GM19467 (cell line): Measurements from ENCODE around the gene SNX30.
A peak's percentile ranks its signal among the peaks of the same experiment; 100 is the strongest.

Source experiments
- ATAC-seq: cut with Tn5 transposase; IDR thresholded peaks from one replicate; pipeline ENCODE4 v1.9.1; 2021; ENCODE audit warnings: mild to moderate bottlenecking, moderate library complexity; ENCODE audit not compliant: unreplicated experiment

Gene SNX30

DNA sequence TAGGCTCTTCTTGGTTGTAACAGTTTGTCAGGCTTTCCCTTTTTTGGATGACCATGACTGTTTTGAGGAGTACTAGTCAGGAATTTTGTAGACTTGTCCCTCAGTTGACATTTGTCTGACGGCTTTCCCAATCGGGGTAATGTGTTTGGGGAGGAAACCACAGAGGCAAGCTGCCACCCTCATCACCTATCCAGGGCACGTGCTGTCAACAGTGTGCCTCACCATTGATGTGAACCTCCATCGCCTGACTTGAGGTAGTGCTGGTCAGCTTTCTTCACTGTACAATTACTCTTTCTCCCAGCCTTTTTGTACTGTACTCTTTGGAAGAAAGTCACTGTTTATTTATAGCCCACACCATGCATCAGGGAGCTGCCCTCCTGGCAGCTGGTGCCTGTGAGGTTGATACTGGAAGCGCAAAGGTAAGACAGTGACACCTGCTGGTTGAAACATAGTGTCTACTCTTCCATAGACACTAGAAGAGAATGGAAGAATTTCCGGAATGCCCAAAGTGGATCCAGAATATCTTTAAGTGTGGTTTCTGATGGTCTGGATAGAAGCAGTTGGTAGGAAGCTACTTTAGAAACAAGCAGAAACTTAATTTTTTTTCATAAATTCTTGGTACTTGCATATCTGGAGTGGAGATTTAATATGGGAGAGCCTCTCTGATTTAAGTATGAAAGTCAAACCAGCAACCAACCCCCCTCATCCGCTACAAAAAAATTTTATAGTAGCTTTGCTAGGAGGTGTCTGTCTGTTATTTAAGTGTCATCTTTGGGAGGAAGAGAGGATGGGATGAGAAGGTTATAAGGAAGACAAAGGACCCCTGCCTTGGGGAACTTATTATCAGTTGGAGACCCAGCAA lies 69.3 kb downstream of the SNX30 start:
- peak; percentile 55 for ATAC-seq

DNA sequence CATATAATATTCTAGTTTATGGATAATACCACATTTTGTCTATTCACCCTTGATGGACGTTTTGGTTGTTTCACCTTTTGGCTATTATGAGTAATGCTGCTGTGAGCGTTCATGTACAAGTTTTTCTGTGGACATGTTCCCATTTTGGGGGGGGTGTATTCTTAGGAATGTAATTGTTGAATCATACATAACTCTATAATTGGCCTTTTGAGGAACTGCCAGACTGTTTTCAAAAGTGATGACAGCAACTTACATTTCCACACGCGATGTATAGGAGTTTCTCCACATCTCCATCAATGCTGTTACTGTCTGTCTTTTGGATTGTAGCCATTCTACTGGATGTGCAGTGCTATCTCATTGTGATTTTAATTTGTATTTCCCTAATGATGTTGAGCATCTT lies 70.3 kb downstream of the SNX30 start:
- ATAC-seq, result no peak

DNA sequence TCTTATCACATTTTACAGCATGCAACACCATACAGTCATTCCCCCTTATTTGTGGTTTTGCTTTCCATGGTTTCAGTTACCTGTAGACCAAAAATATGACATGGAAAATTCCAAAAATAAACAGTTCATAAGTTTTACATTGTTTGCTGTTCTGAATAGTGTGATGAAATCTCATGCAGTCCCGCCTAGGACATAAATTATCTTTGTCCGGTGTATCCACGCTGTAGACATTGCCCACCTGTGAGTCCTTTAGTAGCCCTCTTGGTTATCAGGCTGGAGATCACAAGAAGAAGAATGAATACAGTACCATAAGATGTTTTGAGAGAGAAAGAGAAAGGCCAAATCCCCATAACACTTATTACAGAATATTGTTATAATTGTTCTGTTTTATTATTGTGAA lies 72.1 kb downstream of the SNX30 start:
- no peak for ATAC-seq

DNA sequence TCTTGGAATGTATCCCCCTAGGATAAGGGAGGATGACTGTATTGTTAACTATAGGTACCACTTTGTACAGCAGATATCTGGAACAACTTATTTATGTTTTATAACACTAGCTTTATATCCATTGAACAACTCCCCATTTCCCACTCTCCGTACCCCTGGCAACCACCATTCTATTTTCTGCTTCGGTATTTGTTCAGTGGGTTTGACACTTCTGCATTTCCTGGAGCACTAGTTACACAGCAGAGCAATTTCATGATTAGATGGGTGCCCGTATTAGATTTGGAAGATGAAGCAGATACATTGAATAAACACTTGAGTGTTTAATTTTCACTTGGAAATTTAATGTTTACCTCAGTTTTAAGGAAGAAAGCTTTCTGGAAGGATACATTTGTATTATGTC lies 72.7 kb downstream of the SNX30 start:
- no peak for ATAC-seq

DNA sequence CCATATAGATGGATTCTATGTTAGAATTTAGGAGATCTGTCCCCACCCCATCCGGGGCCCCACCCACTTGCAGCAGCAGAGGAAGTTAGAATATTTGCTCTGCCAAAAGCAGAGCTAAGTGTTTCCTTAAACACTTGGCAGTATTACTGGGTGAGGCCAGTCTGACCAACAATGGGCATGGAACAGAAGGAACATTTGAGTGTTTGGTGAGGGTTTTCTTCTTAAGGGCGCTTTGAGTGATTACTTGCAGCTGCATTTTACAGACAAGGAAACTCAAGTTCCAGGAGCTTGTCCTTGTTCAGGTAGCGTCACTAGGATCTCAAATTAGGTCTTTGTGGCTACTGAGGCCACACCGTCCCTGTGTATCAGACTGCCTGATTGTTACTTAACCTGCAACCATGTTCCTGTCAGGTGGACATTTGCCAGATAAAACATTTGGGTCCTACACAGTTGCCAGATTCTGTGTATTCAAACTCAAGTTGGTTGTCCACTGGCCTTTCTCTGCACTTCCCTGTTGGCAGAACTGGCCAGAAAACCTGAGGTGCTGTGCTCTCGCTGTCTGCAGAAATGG lies 80.8 kb downstream of the SNX30 start:
- no peak for ATAC-seq

DNA sequence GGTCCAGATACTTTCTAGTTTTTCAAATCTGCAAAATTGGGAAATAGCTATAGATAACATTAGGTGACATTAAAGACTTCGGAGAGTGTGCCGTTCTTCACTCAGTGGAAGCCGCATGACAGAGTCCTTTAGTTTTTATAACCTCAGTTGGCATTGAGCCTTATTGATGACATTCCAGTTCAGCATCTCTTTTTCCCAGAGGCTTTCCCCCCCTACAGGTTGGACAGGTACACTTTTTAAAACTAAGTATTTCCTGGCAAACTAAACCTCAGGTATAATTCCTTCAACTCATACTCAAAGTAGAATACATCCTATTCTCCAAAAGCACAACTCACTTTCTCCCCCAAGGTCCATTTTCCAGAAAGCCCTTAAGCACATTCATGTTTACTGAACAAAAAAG lies 81.4 kb downstream of the SNX30 start:
- ATAC-seq, result no peak

DNA sequence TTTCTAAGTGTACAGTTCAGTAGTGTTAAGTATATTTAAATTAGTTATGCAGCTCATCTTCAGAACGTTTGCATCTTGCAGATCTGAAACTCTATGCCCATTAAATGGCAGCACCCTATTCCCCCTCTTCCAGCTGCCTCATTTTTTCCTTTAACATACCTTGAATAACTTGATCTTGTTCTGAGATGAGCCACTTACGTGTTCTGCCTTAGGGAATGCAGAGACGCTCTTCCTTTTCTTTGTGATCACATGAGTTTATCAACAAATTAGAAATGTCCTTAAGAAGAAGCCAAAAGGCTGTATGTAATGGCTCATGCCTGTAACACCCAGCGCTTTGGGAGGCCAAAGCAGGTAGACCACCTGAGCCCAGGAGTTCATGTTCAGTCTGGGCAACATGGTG lies 82.5 kb downstream of the SNX30 start:
- no peak for ATAC-seq

DNA sequence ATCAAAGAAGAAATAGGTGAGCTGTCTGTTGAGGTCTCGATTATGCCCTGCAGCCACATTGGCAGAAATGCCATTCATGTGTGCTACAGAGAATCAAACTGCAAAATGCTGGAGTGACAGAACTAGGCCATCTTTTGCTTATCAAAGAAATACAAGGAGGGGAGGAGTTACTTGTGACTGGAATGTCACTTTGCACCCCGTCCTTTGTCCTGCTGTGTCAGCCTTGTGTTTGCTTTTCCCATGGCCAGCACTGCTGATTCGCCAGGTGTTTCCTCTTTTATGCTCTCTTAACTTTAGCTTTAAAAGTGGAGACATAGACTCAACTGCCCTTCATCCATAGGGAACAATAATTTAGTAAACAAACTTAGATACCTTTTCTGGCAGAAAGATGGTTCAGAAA lies 85.8 kb downstream of the SNX30 start:
- ATAC-seq, result no peak

DNA sequence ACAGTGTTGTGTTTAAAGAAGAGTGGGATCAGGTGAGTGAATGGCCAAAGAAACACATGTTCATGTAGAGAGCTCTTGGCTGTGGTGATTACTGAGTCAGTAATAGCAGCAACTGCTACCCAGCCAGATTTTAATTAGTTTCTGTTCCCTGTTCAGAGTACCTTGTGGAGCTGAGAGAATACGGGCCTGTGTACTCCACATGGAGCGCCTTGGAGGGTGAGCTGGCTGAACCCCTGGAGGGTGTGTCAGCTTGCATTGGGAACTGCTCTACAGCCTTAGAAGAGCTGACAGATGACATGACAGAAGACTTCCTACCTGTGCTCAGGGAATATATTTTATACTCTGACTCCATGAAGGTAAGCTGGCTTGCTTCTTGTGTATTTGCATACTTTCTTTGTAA lies 87.8 kb downstream of the SNX30 start:
- no peak for ATAC-seq

DNA sequence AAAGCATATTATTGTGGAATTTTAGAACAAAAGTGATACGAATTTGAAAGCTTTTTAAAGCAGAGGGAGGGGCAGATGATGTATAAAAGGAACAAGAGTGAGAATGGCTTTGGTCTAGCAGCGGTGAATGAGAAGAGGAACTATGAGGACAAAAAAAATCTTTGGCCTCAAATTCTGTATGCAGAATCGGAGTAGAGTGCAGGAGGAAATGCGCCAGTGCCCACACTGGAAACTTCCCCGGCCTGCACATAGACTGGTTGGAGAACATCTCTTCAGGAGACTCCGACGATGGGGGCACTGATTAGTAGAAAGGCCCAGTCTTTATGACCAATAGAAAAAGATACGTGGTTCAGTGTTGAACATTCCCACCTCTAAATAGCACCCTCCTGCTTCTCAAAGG lies 88.8 kb downstream of the SNX30 start:
- no peak for ATAC-seq

DNA sequence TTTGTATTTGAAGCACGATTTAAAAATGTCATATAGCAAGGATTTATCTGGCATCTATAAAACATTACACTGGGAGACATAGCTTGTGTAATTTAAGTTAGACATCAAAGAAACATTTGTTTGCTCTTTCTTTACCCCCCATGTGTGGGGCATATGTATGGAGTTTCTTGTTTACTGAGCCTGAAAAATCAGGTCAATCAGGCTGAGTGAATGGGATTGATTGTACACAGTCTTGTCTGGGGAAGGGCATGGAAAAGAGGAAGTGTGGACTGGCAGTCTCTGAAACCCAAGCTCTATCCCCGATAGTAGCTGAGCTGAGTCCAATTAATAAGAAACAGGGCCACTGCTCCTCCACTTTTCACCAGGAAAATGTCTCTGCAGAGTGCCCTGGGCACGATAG lies 90.7 kb downstream of the SNX30 start:
- ATAC-seq, result no peak

DNA sequence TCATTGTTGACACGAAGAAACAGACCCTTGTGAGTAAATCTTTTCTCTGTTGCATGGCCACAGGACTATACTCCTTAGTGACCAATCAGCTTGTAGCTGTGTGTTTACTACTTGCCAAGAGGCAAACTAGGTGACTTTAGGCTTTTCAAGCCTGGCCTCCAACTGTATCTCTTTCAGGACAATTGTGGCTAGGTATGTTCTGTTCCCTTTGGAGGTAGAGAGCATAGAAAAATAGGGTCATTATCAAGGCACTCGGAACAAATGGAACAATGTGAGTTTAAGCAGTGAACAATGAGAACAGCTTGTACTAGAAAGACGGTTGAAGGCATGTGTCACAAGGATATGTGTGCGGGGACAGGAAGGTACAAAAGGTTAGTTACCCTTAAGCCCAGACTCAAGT lies 92.0 kb downstream of the SNX30 start:
- no peak for ATAC-seq

DNA sequence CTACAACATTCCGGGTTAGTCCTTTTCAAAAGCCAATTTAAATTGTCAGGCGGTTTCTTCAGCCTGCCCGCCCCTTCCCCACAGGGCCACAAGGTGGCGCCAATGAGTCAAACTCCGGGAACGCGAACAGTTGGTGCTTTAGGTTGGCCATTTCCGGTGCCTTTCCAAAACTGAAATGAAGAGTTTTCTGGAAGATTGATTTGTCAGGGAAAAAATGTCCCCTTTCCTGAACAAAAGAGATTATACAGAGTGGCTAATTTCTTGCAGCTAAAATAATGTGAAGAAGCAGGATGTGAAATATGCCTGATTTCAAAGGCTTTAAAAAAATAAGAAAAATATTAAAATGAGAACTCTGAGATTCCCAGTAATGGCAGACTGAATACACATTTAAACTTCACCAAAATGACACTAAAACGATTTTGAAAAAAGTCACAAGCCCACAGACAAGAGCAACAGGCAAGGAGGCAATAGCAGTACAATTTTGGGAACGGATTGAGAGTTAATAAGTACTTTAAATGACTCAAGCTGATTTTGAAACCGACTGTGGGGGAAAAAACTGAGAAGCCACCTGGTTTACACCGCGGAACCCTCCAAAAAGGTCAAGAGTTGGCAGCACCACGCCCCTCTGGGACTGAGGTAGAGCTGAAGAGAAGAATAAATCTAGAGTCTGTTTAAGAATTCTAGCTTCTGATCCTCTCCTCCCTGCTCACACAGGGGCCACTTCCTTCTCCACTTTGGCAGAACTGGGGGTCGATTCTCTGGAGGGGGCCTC lies 94.4 kb downstream of the SNX30 start:
- ATAC-seq, result peak; percentile 87

DNA sequence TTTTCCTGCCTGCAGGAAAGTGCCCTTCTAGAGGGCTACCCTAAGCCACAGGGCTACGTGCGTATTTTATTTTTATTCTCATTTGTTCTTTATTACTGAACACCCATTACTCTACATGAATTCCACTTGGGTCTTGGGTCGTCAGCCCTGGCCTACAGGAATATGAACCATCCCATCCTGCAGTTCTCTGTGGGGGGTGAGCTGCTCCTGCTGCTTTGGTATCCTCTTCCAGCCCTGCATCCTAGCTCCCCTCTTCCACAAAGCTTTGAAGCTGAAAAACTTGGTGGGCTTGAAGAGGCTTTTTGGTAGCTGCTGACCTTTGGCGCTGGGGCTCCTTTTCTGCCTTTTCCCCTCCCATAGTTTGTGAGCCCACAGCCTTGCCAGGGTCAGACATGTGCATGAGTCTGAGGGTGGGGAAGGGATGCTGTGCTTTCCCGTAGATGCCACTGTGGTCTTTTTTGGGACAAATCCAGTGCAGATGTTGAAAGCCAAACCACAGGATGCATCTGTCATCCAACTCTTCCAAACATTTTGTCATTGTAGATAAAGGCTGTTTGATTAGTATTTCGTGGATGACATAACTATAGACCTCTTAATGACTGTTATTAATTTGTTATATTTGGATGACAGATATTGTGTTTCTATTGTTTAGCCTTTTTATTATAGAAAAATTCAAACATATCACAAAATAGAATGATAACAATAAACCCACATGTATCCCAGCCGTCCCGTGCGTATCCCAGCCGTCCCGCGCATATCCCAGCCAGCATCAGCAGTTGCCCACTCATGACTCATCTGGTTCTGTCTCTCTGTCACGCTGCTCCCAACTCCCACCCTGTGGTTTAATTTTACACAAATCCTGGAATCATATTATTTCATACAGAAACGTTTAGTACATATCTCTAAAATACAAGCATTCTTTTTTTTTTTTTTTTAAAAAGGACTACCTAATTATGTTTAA lies 96.2 kb downstream of the SNX30 start:
- no peak for ATAC-seq

DNA sequence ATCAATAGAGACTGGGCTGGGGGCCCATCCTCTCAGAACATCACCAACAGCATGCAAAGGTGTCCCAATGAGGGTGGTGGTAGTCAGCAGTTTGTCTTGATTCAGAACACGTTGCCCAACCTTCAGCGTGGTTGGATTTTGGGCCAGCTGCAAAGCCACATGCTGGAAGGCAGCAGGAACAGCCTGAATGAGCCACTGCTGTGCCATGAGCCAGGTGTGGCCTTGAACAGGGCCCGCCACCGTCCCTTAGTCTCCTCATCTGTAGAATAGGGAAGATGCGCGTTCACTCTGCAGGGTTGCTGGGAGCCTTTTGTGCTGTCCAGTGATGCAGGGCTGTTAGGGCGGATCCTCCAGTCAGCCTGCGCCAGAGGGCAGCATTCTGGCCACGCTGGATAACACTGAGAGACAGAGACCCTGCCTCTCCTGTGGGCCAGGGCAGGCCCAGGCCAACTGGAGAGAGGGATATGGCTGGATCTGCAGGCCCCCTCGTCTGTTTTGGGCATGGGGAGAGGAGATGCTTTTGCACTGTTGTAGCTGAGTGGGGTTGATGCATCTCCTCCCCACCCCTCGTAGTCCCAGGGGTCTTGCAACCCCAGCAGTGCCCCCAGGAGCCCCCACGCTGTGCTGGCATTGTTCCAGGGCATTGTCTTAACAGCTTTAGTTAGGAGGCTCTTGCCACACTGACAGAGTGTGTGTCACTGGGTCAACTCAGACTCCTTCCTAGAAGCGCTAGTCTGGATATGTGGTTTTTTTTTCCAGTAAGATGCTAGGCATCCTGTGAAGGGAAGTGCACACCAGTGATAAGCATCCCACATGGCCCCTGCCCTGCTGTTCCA lies 98.0 kb downstream of the SNX30 start:
- ATAC-seq, result no peak

DNA sequence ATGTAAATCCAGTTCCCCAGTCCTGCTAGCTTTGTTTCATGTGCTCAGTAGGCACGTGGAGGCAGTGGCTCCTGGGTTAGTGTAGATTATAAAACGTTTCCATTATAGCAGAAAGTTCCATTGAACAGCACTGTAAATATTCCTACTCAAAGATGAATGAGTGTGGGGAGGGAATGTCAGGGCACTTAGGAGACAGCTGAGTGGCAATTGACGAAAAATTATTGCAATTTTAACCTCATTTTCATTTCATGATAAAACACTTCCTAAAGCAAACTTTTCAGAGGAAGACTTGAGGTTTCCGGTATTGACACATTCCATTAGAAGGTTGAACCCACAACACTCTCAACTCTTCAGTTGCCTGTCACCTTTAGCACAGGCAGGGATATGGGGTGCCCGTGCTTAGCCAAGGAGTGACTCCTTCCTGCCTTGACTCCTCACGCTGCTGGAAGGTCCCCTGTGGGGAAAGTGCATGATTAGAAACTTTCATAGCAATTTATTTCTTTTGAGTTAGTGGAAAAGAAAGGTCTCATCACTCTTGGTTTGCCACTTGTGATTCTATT lies 98.9 kb downstream of the SNX30 start:
- no peak for ATAC-seq

DNA sequence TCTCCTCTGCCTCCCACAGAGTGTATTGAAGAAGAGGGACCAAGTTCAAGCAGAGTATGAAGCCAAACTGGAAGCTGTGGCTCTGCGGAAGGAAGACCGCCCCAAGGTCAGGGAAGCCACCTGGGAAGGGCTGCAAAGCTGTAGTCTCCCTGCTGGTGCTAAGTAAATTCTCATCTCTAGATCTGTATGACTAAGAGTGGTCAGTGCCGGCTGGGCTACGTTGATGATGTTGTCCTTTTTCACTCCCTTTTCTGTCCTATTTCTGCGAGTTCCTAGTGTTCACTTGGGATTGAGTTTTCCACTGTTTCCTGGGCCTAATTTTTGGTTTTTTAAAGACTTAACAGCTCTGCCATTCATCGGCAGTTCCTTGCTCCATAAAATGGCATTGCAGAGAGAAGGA lies 100.3 kb downstream of the SNX30 start:
- ATAC-seq, result no peak

DNA sequence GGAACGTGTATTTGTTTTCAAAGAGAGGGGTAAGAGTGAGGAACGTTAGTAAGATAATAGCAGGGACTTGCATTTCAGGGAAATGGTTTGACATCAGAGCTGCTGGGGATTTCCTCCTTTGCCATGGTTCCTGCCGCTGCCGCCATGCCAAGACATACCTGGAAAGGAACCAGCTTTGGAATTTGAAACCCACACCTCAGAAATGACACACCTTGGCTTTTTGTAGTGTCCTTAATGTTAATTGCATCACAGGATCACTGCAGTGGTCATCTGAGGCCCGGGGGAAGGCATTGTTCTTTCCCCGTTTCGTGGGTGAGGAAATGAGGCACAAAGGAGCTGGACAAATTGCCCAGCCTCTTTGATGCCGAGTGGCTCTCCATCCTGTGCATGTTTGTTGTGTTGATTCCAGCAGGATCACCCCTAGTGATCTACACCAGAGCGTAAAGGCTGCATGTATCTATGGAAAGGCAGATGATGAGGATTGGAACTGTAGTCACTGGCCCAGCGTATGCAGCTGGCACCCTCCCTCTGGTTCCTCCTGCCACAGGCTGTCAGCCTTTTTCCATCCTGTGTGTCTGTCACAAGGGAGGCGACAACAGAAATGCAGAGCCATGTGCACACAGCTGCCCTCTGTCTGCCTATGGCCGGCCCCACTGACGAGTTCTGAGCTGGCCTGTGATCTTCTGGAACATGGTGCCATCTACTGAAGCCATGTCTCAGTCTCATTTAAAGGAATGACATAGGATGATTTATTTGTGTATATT lies 102.4 kb downstream of the SNX30 start:
- ATAC-seq, result no peak
